GM18520 (cell line): ENCODE results near the gene CROT.

Source experiments
- ATAC-seq: cut with Tn5 transposase; IDR thresholded peaks from one replicate; pipeline ENCODE4 v1.9.1; 2021; ENCODE audit not compliant: unreplicated experiment

CROT gene

GRCh38 chr7:87413951-87414793 lies 68.7 kb downstream of the CROT start:
- ATAC-seq, result no peak

GRCh38 chr7:87414794-87415188 lies 69.3 kb downstream of the CROT start:
- no peak for ATAC-seq

GRCh38 chr7:87416682-87417587 lies 71.5 kb downstream of the CROT start:
- ATAC-seq, result peak; percentile 65

GRCh38 chr7:87420173-87420572 lies 74.7 kb downstream of the CROT start:
- no peak for ATAC-seq

GRCh38 chr7:87424075-87424474 lies 78.6 kb downstream of the CROT start:
- ATAC-seq, result no peak

- ATAC-seq, result peak; percentile 59
Observed at GRCh38 chr7:87426160-87426559, 80.7 kb downstream of the CROT start.

GRCh38 chr7:87427288-87427687 lies 81.8 kb downstream of the CROT start:
- ATAC-seq, result no peak

GRCh38 chr7:87432536-87432935 lies 87.1 kb downstream of the CROT start:
- no peak for ATAC-seq

- no peak for ATAC-seq
Observed at GRCh38 chr7:87435546-87435945, 90.1 kb downstream of the CROT start.

GRCh38 chr7:87445897-87446296 lies 100.4 kb downstream of the CROT start:
- ATAC-seq, result peak; percentile 84

GRCh38 chr7:87447116-87447635 lies 101.7 kb downstream of the CROT start:
- no peak for ATAC-seq

GRCh38 chr7:87448388-87448787 lies 102.9 kb downstream of the CROT start:
- ATAC-seq, result no peak
